Esophagus muscularis mucosa (tissue), 4 donors: ENCODE results near the gene AUTS2. TPM values are rescaled to one million over a fixed set of nuclear protein-coding genes. Genes with fewer than 3 reads are reported as not detected.

ENCODE experiments used
- DNase-seq: peaks from one replicate; pipeline ENCODE4 v3.0.0-alpha.2; 2017; ENCODE audit errors: extremely low spot score
- H3K27ac ChIP-seq, 4 donors: fragments of 200-600 bp; sonication (generic); replicated peaks in 1 of 4; 1 replicate in 3 of 4; 2 replicates in 1 of 4; pipeline ENCODE4 v1.5.1; 2016 to 2019; ENCODE audit warnings: mild to moderate bottlenecking in 1 of 4
- H3K27me3 ChIP-seq, 4 donors: fragments of 200-600 bp; sonication (generic); one replicate each; pipeline versions ENCODE4 v1.5.1 to v1.6.0; 2016 to 2019
- H3K36me3 ChIP-seq, 4 donors: fragments of 200-600 bp; sonication (generic); one replicate each; pipeline ENCODE4 v1.5.1; 2016 to 2019
- H3K4me1 ChIP-seq, 4 donors: fragments of 200-600 bp; sonication (generic); one replicate each; pipeline ENCODE4 v1.5.1; 2016 to 2019
- H3K4me3 ChIP-seq, 4 donors: fragments of 200-600 bp; sonication (generic); 1 replicate in 2 of 4; 2 replicates in 2 of 4; pipeline ENCODE4 v1.5.1; 2016 to 2019; ENCODE audit warnings: mild to moderate bottlenecking in 4 of 4, moderate library complexity in 1 of 4
- H3K9me3 ChIP-seq, 4 donors: fragments of 200-600 bp; sonication (generic); 1 replicate in 3 of 4; 2 replicates in 1 of 4; pipeline ENCODE4 v1.5.1; 2016 to 2019
- EP300 ChIP-seq: sonication (generic); formaldehyde crosslinking; IDR thresholded peaks from one replicate; pipeline ENCODE4 v1.6.1; 2017; ENCODE audit warnings: antibody characterized with exemption
- POLR2A ChIP-seq: fragments of 450-650 bp; IDR thresholded peaks from one replicate; pipeline ENCODE4 v1.6.1; 2017; ENCODE audit warnings: antibody characterized with exemption, moderate library complexity, mild to moderate bottlenecking, low read depth
- POLR2AphosphoS5 ChIP-seq, 2 donors: sonication (generic); formaldehyde crosslinking; IDR thresholded peaks; one replicate each; pipeline ENCODE4 v1.6.1; 2017; ENCODE audit warnings: antibody characterized with exemption in 2 of 2
- WGBS: methylation state at CpG from one replicate; pipeline ENCODE4 v1.1.5; 2018; 5-methylcytosine and 5-hydroxymethylcytosine counted together
- intact Hi-C: fragments of 100-400 bp; cut with DNase I; formaldehyde crosslinking; loops from one replicate; pipeline ENCODE4 v1.15.1; 2023
- total RNA-seq, 4 donors: library from RNA; depleted of rRNA; stranded (reverse); fragments of >200 nt; gene quantifications; one replicate each; pipeline versions ENCODE4 v1.1.0 to v1.2.1, GENCODE V29; 2016
- TF ChIP-seq, protein P1 (sequence below), 3 experiments: fragments of 200-600 bp in 2 of 3; fragments of 450-650 bp in 1 of 3; sonication (generic) in 2 of 3; IDR thresholded peaks; one replicate each; pipeline ENCODE4 v1.5.1; 2017 to 2019; ENCODE audit warnings: antibody characterized with exemption in 3 of 3, mild to moderate bottlenecking in 2 of 3, moderate library complexity in 1 of 3

The AUTS2 gene
- total RNA-seq, 4 donors from 2014 or later: 18.5 to 44.9 (median 34.2) TPM

DNA sequence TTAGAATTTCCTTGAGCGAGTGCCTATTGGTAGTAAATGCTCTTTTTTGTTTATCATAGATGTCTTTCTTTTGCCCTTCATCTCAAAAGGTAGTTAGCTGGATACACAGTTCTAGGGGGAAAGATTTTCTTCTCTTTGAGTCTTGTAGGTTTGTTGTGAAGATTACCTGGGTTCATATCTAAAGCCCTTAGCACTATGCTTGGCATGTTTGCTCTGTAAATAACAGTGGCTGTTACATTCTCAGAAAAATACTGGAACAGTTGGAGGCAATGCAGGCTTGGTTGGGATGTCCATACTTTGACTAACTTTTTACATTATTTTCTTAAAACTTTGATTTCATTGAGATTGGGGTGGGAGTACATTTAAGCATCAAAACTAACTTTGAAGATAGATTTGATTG, 144.0 kb downstream of the AUTS2 start:
- H3K4me3 ChIP-seq: no peak overlapping the region
- no peak overlapping the region for H3K27ac ChIP-seq
- intact Hi-C loops: no loop called here
- 88% methylated on average over 1 of the region's 1 CpG for WGBS
- H3K27me3 ChIP-seq: no peaks in the 10 kb centered on the region
- peaks cover 22 to 48% (median 38%) of the 10 kb centered on the region in 4 donors for H3K4me1 ChIP-seq
- DNase-seq: no peak
- TF ChIP-seq EP300 (no peak), POLR2A (no peak), POLR2AphosphoS5 (IDR thresholded peaks at IDR 0.05) (no peak)
- TF ChIP-seq, protein P1, sequence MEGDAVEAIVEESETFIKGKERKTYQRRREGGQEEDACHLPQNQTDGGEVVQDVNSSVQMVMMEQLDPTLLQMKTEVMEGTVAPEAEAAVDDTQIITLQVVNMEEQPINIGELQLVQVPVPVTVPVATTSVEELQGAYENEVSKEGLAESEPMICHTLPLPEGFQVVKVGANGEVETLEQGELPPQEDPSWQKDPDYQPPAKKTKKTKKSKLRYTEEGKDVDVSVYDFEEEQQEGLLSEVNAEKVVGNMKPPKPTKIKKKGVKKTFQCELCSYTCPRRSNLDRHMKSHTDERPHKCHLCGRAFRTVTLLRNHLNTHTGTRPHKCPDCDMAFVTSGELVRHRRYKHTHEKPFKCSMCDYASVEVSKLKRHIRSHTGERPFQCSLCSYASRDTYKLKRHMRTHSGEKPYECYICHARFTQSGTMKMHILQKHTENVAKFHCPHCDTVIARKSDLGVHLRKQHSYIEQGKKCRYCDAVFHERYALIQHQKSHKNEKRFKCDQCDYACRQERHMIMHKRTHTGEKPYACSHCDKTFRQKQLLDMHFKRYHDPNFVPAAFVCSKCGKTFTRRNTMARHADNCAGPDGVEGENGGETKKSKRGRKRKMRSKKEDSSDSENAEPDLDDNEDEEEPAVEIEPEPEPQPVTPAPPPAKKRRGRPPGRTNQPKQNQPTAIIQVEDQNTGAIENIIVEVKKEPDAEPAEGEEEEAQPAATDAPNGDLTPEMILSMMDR (IDR thresholded peaks at IDR 0.05): no peak
- no peaks in the 10 kb centered on the region for H3K36me3 ChIP-seq
- H3K9me3 ChIP-seq: no peaks in the 10 kb centered on the region

DNA sequence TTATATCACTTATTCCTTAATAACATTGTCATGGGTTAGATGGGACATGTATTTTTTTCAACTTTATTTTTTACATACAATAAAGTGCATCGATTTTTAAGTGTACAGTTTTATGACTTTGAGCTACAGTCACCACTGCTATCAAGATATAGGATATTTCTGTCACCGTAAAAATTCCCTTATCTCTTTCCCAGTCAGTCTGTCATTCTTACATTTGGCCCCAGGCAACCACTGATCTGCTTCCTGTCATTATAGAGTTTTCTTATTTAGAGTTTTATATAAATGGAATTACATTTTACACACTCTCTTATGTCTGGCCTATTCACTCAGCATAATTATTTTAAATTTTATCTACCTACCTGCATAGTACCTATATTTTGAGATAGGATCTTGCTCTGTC, 145.2 kb downstream of the AUTS2 start:
- peaks cover 20 to 40% (median 29%) of the 10 kb centered on the region in 4 donors for H3K4me1 ChIP-seq
- intact Hi-C loops: no loop called here
- no peak for DNase-seq
- no peak for TF ChIP-seq POLR2A
- no peak for TF ChIP-seq EP300
- TF ChIP-seq, protein P1 (IDR thresholded peaks at IDR 0.05): no peak
- TF ChIP-seq POLR2AphosphoS5 (IDR thresholded peaks at IDR 0.05): no peak
- no peaks in the 10 kb centered on the region for H3K36me3 ChIP-seq
- no peak overlapping the region for H3K27ac ChIP-seq
- no peaks in the 10 kb centered on the region for H3K27me3 ChIP-seq
- WGBS: 79% methylated on average over 2 of the region's 2 CpGs
- H3K9me3 ChIP-seq: no peaks in the 10 kb centered on the region
- H3K4me3 ChIP-seq: no peak overlapping the region

DNA sequence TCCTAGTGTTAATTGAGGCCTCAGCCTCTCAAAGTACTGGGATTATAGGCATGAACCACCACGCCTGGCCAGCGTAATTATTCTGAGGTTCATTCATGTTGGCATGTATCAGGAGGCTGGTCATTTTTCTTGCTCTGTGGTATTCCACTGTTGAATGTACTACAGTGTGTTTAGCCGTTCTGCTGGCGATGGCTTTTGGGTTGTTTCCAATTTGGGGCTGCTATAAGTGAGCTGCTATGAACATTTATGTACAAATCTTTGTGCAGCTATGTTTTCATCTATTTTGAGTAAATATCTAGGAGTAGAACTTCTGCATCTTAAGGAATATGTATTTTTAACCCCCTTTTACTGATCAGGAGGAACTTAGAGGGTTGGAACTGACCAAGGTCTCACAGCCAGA, 145.8 kb downstream of the AUTS2 start:
- Histone ChIP-seq H3K4me1 (peaks cover 14 to 40% (median 23%) of the 10 kb centered on the region in 4 donors), H3K36me3 (no peaks in the 10 kb centered on the region), H3K9me3 (no peaks in the 10 kb centered on the region), H3K27me3 (no peaks in the 10 kb centered on the region), H3K4me3 (no peak overlapping the region), H3K27ac (no peak overlapping the region)
- no peak for DNase-seq
- WGBS: 60% methylated on average over 4 of the region's 4 CpGs
- TF ChIP-seq, protein P1 (IDR thresholded peaks at IDR 0.05): no peak
- TF ChIP-seq EP300 (no peak), POLR2AphosphoS5 (IDR thresholded peaks at IDR 0.05) (no peak), POLR2A (no peak)
- intact Hi-C loops: no loop called here

DNA sequence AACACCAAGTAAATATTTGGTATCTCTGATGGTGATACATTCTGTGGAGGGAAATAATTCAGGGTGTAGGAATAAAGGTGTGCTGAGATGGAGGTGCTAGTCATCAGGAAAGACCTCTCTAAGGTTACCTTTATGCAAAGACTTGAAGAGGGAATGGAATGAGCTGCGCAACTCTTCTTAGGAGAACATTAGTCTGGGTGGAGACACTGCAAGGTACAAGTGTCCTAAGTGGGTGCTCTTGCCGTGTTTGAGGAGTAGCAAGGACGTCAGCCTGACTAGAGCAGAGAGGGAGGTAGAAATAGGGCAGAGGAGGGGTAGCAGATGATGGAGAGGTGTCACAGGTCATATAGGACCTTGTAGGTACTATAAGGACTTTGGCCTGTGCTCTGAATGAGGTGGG, 148.1 kb downstream of the AUTS2 start:
- 95% methylated on average over 3 of the region's 3 CpGs for WGBS
- TF ChIP-seq EP300: no peak
- no peak for TF ChIP-seq POLR2A
- TF ChIP-seq POLR2AphosphoS5 (IDR thresholded peaks at IDR 0.05): no peak
- TF ChIP-seq, protein P1 (IDR thresholded peaks at IDR 0.05): no peak

DNA sequence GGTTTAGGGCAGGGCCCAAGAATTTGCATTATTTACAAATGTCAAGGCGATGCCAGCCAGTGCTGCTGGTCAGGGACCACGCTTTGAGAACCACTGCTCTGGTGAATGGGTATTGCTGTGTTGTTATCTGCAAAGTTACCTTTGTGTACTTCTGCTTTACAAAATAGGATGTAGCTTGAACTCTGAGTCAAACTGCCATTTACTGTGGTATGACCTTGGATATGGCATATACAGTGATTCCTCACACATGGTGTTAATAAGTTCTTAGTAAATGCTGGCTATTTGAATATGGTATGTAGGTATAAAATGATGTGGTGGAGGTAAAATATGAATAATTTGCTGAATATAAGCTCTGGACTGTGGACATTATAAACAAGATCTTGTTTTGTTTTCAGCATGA, 148.9 kb downstream of the AUTS2 start:
- DNase-seq: no peak
- no peaks in the 10 kb centered on the region for H3K36me3 ChIP-seq
- no peaks in the 10 kb centered on the region for H3K27me3 ChIP-seq
- TF ChIP-seq, protein P1 (IDR thresholded peaks at IDR 0.05): no peak
- TF ChIP-seq POLR2A: no peak
- no peak for TF ChIP-seq EP300
- no peak for TF ChIP-seq POLR2AphosphoS5 (IDR thresholded peaks at IDR 0.05)
- intact Hi-C loops: no loop called here
- H3K27ac ChIP-seq: no peak overlapping the region
- no peak overlapping the region for H3K4me3 ChIP-seq
- no peaks in the 10 kb centered on the region for H3K9me3 ChIP-seq
- H3K4me1 ChIP-seq: peaks cover 2 to 37% (median 11%) of the 10 kb centered on the region in 4 donors
- WGBS: 100% methylated on average over 2 of the region's 2 CpGs

More for the DNA sequence above, 148.1 kb downstream of the AUTS2 start:
- no peak overlapping the region for H3K4me3 ChIP-seq
- no peak overlapping the region for H3K27ac ChIP-seq
- no peaks in the 10 kb centered on the region for H3K36me3 ChIP-seq
- intact Hi-C loops: no loop called here
- peaks cover 0 to 33% (median 8%) of the 10 kb centered on the region in 4 donors for H3K4me1 ChIP-seq
- H3K27me3 ChIP-seq: no peaks in the 10 kb centered on the region
- H3K9me3 ChIP-seq: no peaks in the 10 kb centered on the region
- DNase-seq: no peak
